ENCODE results near the gene KRTAP29-1.

- TF ChIP-seq CTCF (IDR thresholded peaks at IDR 0.05), result no peak
- no peak for TF ChIP-seq REST (IDR thresholded peaks at IDR 0.05; ENCODE audit: insufficient read depth in 1 of 2, low read depth in 2 of 2, low read length in 1 of 2)
- TF ChIP-seq POLR2AphosphoS5 (IDR thresholded peaks at IDR 0.05; ENCODE audit: low read depth, low read length), result no peak
These were observed 44.2 kb downstream of the KRTAP29-1 start for GRCh38 chr17:41258406-41258805.

All from Panc1 (cell line).